Osteocyte (in vitro differentiated cells): ENCODE data around the gene C2CD4A. TPM values are rescaled to one million over a fixed set of nuclear protein-coding genes. Genes with fewer than 3 reads are reported as not detected.

Experiments used
- DNase-seq: peaks from one replicate; pipeline ENCODE4 v3.0.0; 2021; ENCODE audit warnings: mixed read lengths; ENCODE audit not compliant: unreplicated experiment; ENCODE audit errors: extremely low spot score
- H3K27ac Mint-ChIP-seq: one replicate; pipeline ENCODE4 v1.8.0; 2021; ENCODE audit warnings: mild to moderate bottlenecking, mixed read lengths; ENCODE audit not compliant: unreplicated experiment
- H3K27me3 Mint-ChIP-seq: one replicate; pipeline ENCODE4 v1.8.0; 2021; ENCODE audit warnings: mixed read lengths; ENCODE audit not compliant: unreplicated experiment
- H3K36me3 Mint-ChIP-seq: one replicate; pipeline ENCODE4 v1.8.0; 2021; ENCODE audit warnings: mixed read lengths; ENCODE audit not compliant: unreplicated experiment
- H3K4me1 Mint-ChIP-seq: one replicate; pipeline ENCODE4 v1.8.0; 2021; ENCODE audit warnings: mixed read lengths; ENCODE audit not compliant: unreplicated experiment
- H3K4me3 Mint-ChIP-seq: one replicate; pipeline ENCODE4 v1.8.0; 2021; ENCODE audit warnings: mild to moderate bottlenecking, moderate library complexity, mixed read lengths; ENCODE audit not compliant: unreplicated experiment
- H3K9me3 Mint-ChIP-seq: one replicate; pipeline ENCODE4 v1.8.0; 2021; ENCODE audit warnings: mixed read lengths; ENCODE audit not compliant: unreplicated experiment
- total RNA-seq: library from RNA; stranded (reverse); gene quantifications from 2 replicates; pipeline ENCODE4 v1.2.1, GENCODE V29; 2021
- TF ChIP-seq, protein P1 (sequence below): fragments of 200-600 bp; sonication (generic); IDR thresholded peaks from 2 replicates; pipeline ENCODE4 v1.5.0; 2021; ENCODE audit warnings: antibody characterized with exemption, mild to moderate bottlenecking, moderate library complexity

C2CD4A gene
- total RNA-seq, 1 donor from 2014 or later = not detected

DNA sequence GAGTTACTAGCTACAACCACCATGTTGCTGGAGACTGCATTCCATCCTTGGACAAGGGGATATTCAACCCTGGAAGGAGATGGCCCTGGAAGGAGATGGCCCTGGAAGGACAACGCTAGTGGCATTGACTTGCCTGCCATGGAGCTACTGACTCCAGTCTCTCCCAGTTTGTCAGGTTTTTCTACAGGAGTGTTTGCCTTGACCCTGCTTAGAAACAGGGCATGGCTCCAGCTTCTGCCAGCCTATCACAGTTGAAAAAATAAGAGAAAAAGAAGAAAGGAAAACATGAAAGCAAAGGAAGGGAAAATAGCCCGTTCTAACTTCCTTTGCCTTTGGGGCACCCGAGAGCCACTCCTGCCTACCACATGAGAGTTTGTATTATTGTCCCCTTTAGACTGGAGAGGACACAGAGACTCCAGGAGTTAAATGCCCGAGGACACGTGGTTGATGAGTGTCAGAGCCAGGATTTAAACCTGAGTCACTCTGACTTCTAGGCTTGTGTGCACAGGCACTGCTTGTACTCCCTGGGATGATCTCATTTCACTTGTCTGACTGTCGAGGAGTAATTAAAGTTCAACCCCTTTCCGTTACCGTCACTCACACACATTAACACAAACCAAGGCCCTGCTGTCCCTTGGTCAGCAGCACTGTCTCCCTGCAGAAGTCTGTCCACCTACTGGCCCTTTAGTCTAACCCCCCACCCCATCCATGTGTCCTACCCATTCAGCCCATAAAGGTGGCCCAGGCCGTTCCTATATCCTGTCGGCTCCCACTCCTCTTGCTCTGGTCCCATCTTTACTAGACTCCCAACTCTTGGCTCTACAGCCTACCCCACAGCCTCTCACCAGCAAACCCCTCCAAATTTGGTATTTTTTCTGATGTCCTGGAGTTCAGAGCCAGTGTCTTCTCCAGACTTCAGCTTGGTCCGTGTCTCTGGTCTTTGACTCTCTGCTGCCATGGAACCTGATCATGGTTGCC is 46.1 kb downstream of the C2CD4A start:
- no peaks in the 10 kb centered on the region for H3K36me3 Mint-ChIP-seq
- H3K9me3 Mint-ChIP-seq = no peaks in the 10 kb centered on the region
- H3K4me1 Mint-ChIP-seq = peaks cover 22% of the 10 kb centered on the region
- no peaks in the 10 kb centered on the region for H3K27me3 Mint-ChIP-seq
- H3K4me3 Mint-ChIP-seq = no peak overlapping the region
- TF ChIP-seq, protein P1, sequence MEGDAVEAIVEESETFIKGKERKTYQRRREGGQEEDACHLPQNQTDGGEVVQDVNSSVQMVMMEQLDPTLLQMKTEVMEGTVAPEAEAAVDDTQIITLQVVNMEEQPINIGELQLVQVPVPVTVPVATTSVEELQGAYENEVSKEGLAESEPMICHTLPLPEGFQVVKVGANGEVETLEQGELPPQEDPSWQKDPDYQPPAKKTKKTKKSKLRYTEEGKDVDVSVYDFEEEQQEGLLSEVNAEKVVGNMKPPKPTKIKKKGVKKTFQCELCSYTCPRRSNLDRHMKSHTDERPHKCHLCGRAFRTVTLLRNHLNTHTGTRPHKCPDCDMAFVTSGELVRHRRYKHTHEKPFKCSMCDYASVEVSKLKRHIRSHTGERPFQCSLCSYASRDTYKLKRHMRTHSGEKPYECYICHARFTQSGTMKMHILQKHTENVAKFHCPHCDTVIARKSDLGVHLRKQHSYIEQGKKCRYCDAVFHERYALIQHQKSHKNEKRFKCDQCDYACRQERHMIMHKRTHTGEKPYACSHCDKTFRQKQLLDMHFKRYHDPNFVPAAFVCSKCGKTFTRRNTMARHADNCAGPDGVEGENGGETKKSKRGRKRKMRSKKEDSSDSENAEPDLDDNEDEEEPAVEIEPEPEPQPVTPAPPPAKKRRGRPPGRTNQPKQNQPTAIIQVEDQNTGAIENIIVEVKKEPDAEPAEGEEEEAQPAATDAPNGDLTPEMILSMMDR = no peak
- no peak for DNase-seq
- peak overlapping the region; percentile 8 for H3K27ac Mint-ChIP-seq

DNA sequence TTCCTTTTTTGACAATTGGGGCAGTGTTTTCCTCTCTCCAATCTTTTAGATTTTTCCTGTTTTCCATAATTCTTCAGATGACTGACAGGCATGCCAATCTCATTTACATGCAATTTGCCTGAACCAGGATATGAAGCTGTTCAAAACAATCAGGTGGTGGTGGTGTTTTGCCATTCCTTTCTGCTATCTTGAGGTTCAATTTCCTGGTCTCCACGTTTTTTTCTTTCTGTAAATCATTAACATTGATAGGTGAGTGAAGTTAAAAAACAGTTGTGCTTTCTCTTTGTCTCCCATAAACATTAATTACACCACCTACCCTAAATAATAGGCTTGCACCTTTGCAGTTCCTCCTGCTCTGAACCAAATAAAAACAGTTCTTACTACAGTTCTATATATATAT is 49.1 kb downstream of the C2CD4A start:
- Mint-ChIP-seq H3K4me1 (peaks cover 28% of the 10 kb centered on the region), H3K27me3 (no peaks in the 10 kb centered on the region), H3K9me3 (no peaks in the 10 kb centered on the region), H3K4me3 (no peak overlapping the region), H3K27ac (no peak overlapping the region), H3K36me3 (no peaks in the 10 kb centered on the region)
- TF ChIP-seq, protein P1 = no peak
- DNase-seq = no peak

DNA sequence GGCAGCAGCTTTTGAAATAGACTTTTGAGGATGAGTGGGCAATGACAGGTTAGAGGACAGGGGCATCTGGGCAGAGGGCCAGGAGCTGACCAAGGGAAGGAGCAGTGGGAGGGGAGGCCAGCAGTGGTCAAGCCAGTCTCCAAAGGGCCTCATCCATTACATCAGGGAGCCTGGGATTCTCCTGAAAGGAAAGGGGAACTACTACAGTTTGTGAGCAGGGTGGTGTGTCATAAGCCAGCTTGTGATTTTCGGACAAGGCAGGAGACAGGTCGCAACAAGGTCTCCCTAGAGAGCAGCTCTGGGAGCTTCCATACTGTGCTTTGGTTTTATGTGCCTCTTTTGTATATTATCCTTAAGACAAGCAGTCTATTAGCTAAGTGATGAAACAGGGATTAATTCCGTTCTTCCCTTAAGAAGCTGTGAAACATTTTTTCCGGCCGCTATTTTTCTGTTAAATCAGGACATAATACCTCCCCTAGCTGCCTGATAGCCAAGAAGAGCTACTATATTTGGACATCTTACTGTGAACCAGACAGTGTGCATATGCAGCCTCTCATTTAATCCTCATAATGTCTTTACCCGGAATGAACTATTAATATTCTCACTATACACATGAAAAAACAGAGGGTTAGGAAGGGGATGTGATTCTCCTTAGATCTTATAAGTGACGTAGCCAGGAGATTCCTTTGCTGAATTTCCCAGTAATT is 51.9 kb downstream of the C2CD4A start:
- DNase-seq = no peak
- H3K9me3 Mint-ChIP-seq = peaks cover 3% of the 10 kb centered on the region
- TF ChIP-seq, protein P1 = no peak
- H3K36me3 Mint-ChIP-seq = no peaks in the 10 kb centered on the region
- peak overlapping the region; percentile 87 for H3K27ac Mint-ChIP-seq
- no peak overlapping the region for H3K4me3 Mint-ChIP-seq
- no peaks in the 10 kb centered on the region for H3K27me3 Mint-ChIP-seq
- H3K4me1 Mint-ChIP-seq = peaks cover 18% of the 10 kb centered on the region

DNA sequence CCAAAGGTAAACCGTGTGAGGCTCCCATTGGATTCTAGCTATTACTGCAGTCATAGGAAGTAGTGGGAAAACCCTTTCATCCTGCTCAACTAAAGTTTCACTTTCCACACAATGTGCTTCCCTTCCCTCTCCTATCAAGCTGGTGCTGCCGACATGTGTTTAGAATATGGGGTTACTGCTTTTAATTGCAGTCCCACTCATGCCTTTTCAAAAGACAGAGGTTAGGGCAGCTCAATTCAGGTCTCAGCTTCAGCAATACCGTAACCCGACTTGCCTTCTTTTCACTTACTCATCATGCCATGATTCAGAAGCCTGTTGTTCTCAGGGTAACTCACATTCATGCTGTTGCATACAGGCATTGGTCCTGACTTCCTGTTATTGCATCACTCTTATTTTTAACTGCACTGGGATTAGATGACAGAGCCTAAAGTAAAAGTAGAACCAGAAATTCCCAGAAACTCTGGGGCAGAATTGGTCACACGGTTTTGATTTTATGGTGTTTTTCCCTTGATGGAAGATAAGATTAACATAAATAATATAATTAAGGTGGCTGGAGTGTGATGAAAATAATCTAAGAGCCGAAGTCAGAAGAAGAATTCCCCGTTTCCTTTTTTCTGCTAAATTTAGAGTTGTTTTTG is 52.6 kb downstream of the C2CD4A start:
- H3K36me3 Mint-ChIP-seq = no peaks in the 10 kb centered on the region
- DNase-seq = no peak
- TF ChIP-seq, protein P1 = no peak
- H3K27me3 Mint-ChIP-seq = no peaks in the 10 kb centered on the region
- no peak overlapping the region for H3K4me3 Mint-ChIP-seq
- peaks cover 3% of the 10 kb centered on the region for H3K9me3 Mint-ChIP-seq
- H3K27ac Mint-ChIP-seq = peak overlapping the region; percentile 87
- H3K4me1 Mint-ChIP-seq = peaks cover 18% of the 10 kb centered on the region
